OCI-LY7 (cell line): Measurements from ENCODE around the gene ZNF324B. TPM values are rescaled to one million over a fixed set of nuclear protein-coding genes. Genes with fewer than 3 reads are reported as not detected.

Experiments
- BruUV-seq: library from RNA; stranded (reverse); fragments of 400-500 nt; replicated peaks from 2 replicates; lab custom pipeline; 2021; lab: Mats Ljungman, UMichigan
- CTCF ChIA-PET: fragments of 300-600 bp; sonication (Branson Sonifier 250); formaldehyde crosslinking; loops from one replicate; lab custom pipeline; 2022; ENCODE audit warnings: antibody characterized with exemption; ENCODE audit not compliant: unreplicated experiment; lab: Charles Lee
- POLR2A ChIA-PET: fragments of 300-600 bp; sonication (Branson Sonifier 250); formaldehyde crosslinking; loops from one replicate; lab custom pipeline; 2022; ENCODE audit warnings: antibody characterized with exemption; lab: Charles Lee
- DNase-seq: peaks from one replicate; pipeline ENCODE4 v3.0.0-alpha.2; 2015; ENCODE audit warnings: low spot score
- H2AFZ ChIP-seq: fragments of 200-600 bp; sonication (generic), shearing (Covaris generic); 2 replicates; pipeline ENCODE4 v1.6.1; 2014; ENCODE audit warnings: mild to moderate bottlenecking, antibody characterized with exemption, low read length, moderate library complexity
- H3K27ac ChIP-seq: fragments of 200-600 bp; sonication (generic); 2 replicates; pipeline ENCODE4 v1.5.1; 2014; ENCODE audit warnings: mixed run types, low read depth, mild to moderate bottlenecking, moderate library complexity, low read length, inconsistent platforms; ENCODE audit not compliant: poor library complexity, severe bottlenecking
- H3K36me3 ChIP-seq: fragments of 200-600 bp; sonication (generic); 2 replicates; pipeline ENCODE4 v1.6.1; 2014; ENCODE audit warnings: mild to moderate bottlenecking, antibody characterized with exemption, low read length, moderate library complexity, mixed read lengths; ENCODE audit not compliant: insufficient read depth
- H3K4me1 ChIP-seq: fragments of 200-600 bp; sonication (generic); 2 replicates; pipeline ENCODE4 v1.5.1; 2014; ENCODE audit warnings: mild to moderate bottlenecking, low read length; ENCODE audit not compliant: insufficient read depth, poor library complexity, severe bottlenecking
- H3K4me2 ChIP-seq: fragments of 200-600 bp; sonication (generic); 2 replicates; pipeline ENCODE4 v1.6.1; 2014; ENCODE audit warnings: mild to moderate bottlenecking, low read length
- H3K4me3 ChIP-seq: fragments of 200-600 bp; sonication (generic); 2 replicates; pipeline ENCODE4 v1.5.1; 2014; ENCODE audit warnings: mild to moderate bottlenecking, low read depth, low read length; ENCODE audit not compliant: poor library complexity, severe bottlenecking
- H3K79me2 ChIP-seq: fragments of 200-600 bp; sonication (generic); 2 replicates; pipeline ENCODE4 v1.6.1; 2016; ENCODE audit warnings: low read depth, mild to moderate bottlenecking, low read length, moderate library complexity, mixed read lengths; ENCODE audit not compliant: insufficient read depth
- H3K9me2 ChIP-seq: fragments of 200-600 bp; sonication (generic); 2 replicates; pipeline ENCODE4 v1.6.1; 2016; ENCODE audit warnings: mild to moderate bottlenecking, low read length, mixed read lengths; ENCODE audit not compliant: insufficient read depth
- H3K9me3 ChIP-seq: fragments of 200-600 bp; sonication (generic); 2 replicates; pipeline ENCODE4 v1.6.1; 2014; ENCODE audit warnings: mild to moderate bottlenecking, mixed run types, low read length, mixed read lengths
- H4K20me1 ChIP-seq: fragments of 200-600 bp; sonication (generic); 2 replicates; pipeline ENCODE4 v1.6.1; 2014; ENCODE audit warnings: mild to moderate bottlenecking, antibody characterized with exemption, low read length, moderate library complexity, mixed read lengths; ENCODE audit not compliant: insufficient read depth
- EZH2phosphoT487 ChIP-seq: fragments of 200-600 bp; sonication (generic); IDR thresholded peaks from 2 replicates; pipeline ENCODE4 v1.6.1; 2018; ENCODE audit warnings: low read depth, borderline replicate concordance, mild to moderate bottlenecking, mixed run types, antibody characterized with exemption, low read length, moderate library complexity, mixed read lengths
- intact Hi-C: fragments of 100-400 bp; cut with micrococcal nuclease; formaldehyde crosslinking; loops from one replicate; pipeline ENCODE4 v1.10.0; 2022; ENCODE audit not compliant: unreplicated experiment
- total RNA-seq, 2 experiments: library from RNA; depleted of rRNA in 1 of 2; stranded (reverse); fragments of >200 nt in 1 of 2; shearing (Covaris generic) in 1 of 2; gene quantifications; 2 replicates each; pipeline ENCODE4 v1.2.3, GENCODE V29; 2014 to 2022
- TF ChIP-seq, protein P1 (sequence below): fragments of 200-600 bp; sonication (generic); conservative IDR thresholded peaks from 2 replicates; pipeline ENCODE4 v1.5.1; 2014; ENCODE audit warnings: mild to moderate bottlenecking, antibody characterized with exemption, low read length, moderate library complexity, mixed read lengths

ZNF324B gene
- total RNA-seq, 2 experiments from 2014 or later = 13.8 to 14.5 TPM

DNA sequence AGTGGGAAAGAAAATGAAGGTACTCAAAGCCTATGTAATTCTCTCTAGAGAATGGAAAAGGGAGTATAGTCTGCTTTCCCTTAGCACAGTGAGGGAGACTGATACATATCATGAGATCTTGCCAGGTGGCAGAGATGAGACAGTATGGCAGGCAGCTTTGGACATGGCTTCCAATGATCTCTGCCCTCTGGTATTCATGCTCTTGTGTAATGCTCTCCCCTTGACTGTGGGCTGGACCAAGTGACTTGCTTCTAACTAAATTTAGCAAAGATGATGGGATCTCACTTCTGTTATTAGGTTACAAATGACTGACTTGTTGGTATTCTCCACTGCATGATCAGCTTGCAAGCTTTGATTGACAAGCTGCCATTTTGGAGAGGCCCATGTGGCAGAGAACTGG, 21.7 kb upstream of the ZNF324B start:
- H3K9me3 ChIP-seq = no peaks in the 10 kb centered on the region

GRCh38 chr19:58434217-58434616, 17.2 kb upstream of the ZNF324B start:
- no peak for DNase-seq
- no TSS peak for BruUV-seq
- H3K79me2 ChIP-seq = no peaks in the 10 kb centered on the region
- H3K9me2 ChIP-seq = no peaks in the 10 kb centered on the region
- no peaks in the 10 kb centered on the region for H3K4me1 ChIP-seq
- no peaks in the 10 kb centered on the region for H4K20me1 ChIP-seq
- POLR2A ChIA-PET = no interaction called here
- H2AFZ ChIP-seq = no peak overlapping the region
- TF ChIP-seq EZH2phosphoT487 = no peak
- TF ChIP-seq, protein P1, sequence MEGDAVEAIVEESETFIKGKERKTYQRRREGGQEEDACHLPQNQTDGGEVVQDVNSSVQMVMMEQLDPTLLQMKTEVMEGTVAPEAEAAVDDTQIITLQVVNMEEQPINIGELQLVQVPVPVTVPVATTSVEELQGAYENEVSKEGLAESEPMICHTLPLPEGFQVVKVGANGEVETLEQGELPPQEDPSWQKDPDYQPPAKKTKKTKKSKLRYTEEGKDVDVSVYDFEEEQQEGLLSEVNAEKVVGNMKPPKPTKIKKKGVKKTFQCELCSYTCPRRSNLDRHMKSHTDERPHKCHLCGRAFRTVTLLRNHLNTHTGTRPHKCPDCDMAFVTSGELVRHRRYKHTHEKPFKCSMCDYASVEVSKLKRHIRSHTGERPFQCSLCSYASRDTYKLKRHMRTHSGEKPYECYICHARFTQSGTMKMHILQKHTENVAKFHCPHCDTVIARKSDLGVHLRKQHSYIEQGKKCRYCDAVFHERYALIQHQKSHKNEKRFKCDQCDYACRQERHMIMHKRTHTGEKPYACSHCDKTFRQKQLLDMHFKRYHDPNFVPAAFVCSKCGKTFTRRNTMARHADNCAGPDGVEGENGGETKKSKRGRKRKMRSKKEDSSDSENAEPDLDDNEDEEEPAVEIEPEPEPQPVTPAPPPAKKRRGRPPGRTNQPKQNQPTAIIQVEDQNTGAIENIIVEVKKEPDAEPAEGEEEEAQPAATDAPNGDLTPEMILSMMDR = no peak
- no peak overlapping the region for H3K4me3 ChIP-seq
- H3K27ac ChIP-seq = no peak overlapping the region
- intact Hi-C loops = no loop called here
- CTCF ChIA-PET = no interaction called here
- H3K4me2 ChIP-seq = no peak overlapping the region
- no peaks in the 10 kb centered on the region for H3K36me3 ChIP-seq
- H3K9me3 ChIP-seq = no peaks in the 10 kb centered on the region

More for the DNA sequence above, 21.7 kb upstream of the ZNF324B start:
- no peaks in the 10 kb centered on the region for H3K36me3 ChIP-seq
- H3K27ac ChIP-seq = no peak overlapping the region
- POLR2A ChIA-PET = no interaction called here
- intact Hi-C loops = no loop called here
- peaks cover 3% of the 10 kb centered on the region for H3K4me1 ChIP-seq
- no peak overlapping the region for H3K4me2 ChIP-seq
- TF ChIP-seq EZH2phosphoT487 = no peak
- TF ChIP-seq, protein P1 = no peak
- BruUV-seq = no TSS peak
- CTCF ChIA-PET = no interaction called here
- H2AFZ ChIP-seq = no peak overlapping the region
- H4K20me1 ChIP-seq = no peaks in the 10 kb centered on the region
- no peaks in the 10 kb centered on the region for H3K79me2 ChIP-seq
- no peak overlapping the region for H3K4me3 ChIP-seq
- H3K9me2 ChIP-seq = no peaks in the 10 kb centered on the region
- no peak for DNase-seq

- no peaks in the 10 kb centered on the region for H3K79me2 ChIP-seq
- TF ChIP-seq, protein P1 = no peak
- POLR2A ChIA-PET = no interaction called here
- no peaks in the 10 kb centered on the region for H3K9me3 ChIP-seq
- BruUV-seq = no TSS peak
- H3K4me2 ChIP-seq = no peak within 1 kb of the TSS
- no peak within 1 kb of the TSS for H3K4me3 ChIP-seq
- no peaks in the 10 kb centered on the region for H3K36me3 ChIP-seq
- H3K27ac ChIP-seq = no peak within 1 kb of the TSS
- CTCF ChIA-PET = no interaction called here
- intact Hi-C loops = no loop called here
- no peak within 1 kb of the TSS for H2AFZ ChIP-seq
- no peak for DNase-seq
- H4K20me1 ChIP-seq = no peaks in the 10 kb centered on the region
- H3K9me2 ChIP-seq = no peaks in the 10 kb centered on the region
- no peaks in the 10 kb centered on the region for H3K4me1 ChIP-seq
Measured at GRCh38 chr19:58439576-58440554, 11.6 kb upstream of the ZNF324B start, which contains the start of gene ZNF132. Gene ZNF132 (minus strand): TSS chr19:58440153. CDS start chr19:58439821, 332 bp downstream.
